ACC112 (cell line): ENCODE measurements around the gene ZFAND4.
A peak's percentile ranks its signal among the peaks of the same experiment; 100 is the strongest.
"Not testable (repeated sequence)": the region's sequence is repeated elsewhere in the genome, so short reads cannot be mapped to it uniquely, and the experiment has no call there.

Experiments used
- H2AFZ ChIP-seq: fragments of 200-600 bp; sonication (generic); one replicate; pipeline ENCODE4 v1.6.0; 2017; ENCODE audit warnings: antibody characterized with exemption, low read length; ENCODE audit not compliant: unreplicated experiment
- H3K27ac ChIP-seq: fragments of 200-600 bp; sonication (generic); 2 replicates; pipeline ENCODE4 v1.5.1; 2014; ENCODE audit warnings: low read depth, mild to moderate bottlenecking, antibody characterized with exemption, low read length, moderate library complexity
- H3K27me3 ChIP-seq: fragments of 200-600 bp; sonication (generic); 2 replicates; pipeline ENCODE4 v1.6.1; 2014; ENCODE audit warnings: mild to moderate bottlenecking, antibody characterized with exemption, low read length, moderate library complexity, mixed read lengths; ENCODE audit not compliant: insufficient read depth
- H3K36me3 ChIP-seq: fragments of 200-600 bp; sonication (generic); 2 replicates; pipeline ENCODE4 v1.6.1; 2016; ENCODE audit warnings: mild to moderate bottlenecking, antibody characterized with exemption, low read length, moderate library complexity, mixed read lengths; ENCODE audit not compliant: insufficient read depth
- H3K4me1 ChIP-seq: fragments of 200-600 bp; sonication (generic); one replicate; pipeline ENCODE4 v1.6.1; 2016; ENCODE audit warnings: low read length, mixed read lengths; ENCODE audit not compliant: insufficient read depth, unreplicated experiment, control insufficient read depth
- H3K4me3 ChIP-seq: fragments of 200-600 bp; sonication (generic); 2 replicates; pipeline ENCODE4 v1.5.1; 2014; ENCODE audit warnings: mild to moderate bottlenecking, low read depth, low read length
- H3K79me2 ChIP-seq: fragments of 200-600 bp; sonication (generic); one replicate; pipeline ENCODE4 v1.6.0; 2016; ENCODE audit warnings: low read length; ENCODE audit not compliant: control insufficient read depth, unreplicated experiment, insufficient read depth

ZFAND4 gene

DNA sequence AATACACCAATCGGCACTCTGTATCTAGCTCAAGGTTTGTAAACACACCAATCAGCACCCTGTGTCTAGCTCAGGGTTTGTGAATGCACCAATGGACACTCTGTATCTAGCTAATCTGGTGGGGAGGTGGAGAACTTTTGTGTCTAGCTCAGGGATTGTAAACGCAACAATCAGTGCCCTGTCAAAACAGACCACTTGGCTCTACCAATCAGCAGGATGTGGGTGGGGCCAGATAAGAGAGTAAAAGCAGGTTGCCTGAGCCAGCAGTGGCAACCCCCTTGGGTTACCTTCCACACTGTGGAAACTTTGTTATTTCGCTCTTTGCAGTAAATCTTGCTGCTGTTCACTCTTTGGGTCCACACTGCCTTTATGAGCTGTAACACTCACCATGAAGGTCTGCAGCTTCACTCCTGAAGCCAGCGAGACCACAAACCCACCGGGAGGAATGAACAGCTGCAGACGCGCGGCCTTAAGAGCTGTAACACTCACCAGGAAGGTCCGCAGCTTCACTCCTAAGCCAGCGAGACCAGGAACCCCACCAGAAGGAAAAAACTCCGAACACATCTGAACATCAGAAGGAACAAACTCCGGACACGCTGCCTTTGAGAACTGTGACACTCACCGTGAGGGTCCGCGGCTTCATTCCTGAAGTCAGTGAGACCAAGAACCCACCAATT, 71.2 kb downstream of the ZFAND4 start:
- not testable (repeated sequence) for H3K27ac ChIP-seq, H3K4me3 ChIP-seq, H3K36me3 ChIP-seq, H2AFZ ChIP-seq, H3K79me2 ChIP-seq, H3K4me1 ChIP-seq
- H3K27me3 ChIP-seq: peaks cover 16% of the 10 kb centered on the region

DNA sequence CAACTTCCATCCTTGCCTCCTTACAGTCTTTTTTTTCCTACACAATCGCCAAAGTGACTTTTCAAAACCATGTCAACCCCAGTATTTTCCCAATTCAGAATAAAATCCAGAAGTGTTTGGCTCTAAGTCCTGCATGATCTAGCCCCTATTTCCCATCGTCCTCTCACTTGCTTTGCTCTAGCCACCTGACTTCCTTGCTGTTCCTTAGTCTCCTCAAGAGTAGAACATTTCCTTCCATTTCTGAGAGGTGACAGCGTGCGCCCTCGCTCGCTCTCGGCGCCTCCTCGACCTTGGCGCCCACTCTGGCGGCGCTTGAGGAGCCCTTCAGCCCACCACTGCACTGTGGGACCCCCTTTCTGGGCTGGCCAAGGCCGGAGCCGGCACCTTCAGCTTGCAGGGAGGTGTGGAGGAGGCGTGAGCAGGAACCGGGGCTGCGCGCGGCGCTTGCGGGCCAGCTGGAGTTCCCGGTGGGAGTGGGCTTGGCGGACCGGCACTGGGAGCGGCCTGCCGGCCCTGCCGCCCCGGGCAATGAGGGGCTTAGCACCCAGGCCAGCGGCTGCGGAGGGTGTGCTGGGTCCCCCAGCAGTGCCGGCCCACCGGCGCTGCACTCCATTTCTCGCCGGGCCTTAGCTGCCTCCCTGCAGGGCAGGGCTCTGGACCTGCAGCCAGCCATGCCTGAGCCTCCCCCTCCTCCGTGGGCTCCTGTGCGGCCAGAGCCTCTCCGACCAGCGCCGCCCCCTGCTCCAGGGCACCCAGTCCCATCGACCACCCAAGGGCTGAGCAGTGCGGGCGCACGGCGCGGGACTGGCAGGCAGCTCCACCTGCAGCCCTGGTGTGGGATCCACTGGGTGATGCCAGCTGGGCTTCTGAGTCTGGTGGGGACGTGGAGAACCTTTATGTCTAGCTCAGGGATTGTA, 72.0 kb downstream of the ZFAND4 start:
- not testable (repeated sequence) for H3K27ac ChIP-seq, H2AFZ ChIP-seq, H3K36me3 ChIP-seq, H3K4me3 ChIP-seq, H3K4me1 ChIP-seq, H3K79me2 ChIP-seq
- H3K27me3 ChIP-seq: peaks cover 16% of the 10 kb centered on the region

DNA sequence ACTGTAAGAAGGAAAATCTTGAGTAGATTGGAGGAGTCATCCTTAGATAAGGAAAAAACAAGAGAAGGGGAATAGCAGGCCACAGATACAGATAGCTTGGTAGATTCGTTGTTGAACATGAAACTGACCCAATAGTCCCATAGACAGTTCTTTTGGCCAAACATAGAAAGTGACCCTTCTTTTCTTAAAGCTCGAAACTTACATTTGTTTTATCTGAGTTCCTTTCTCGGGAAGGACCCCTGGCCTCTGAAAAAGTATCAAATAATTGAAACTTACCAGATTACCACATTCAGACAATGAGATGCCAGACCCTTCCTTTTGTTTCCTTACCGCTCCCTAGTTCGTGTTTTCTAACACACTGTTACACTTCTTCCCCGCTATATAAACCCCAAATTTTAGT, 72.9 kb downstream of the ZFAND4 start:
- Histone ChIP-seq H3K4me1 (no peaks in the 10 kb centered on the region), H3K27ac (no peak overlapping the region), H3K79me2 (no peaks in the 10 kb centered on the region), H3K4me3 (no peak overlapping the region), H3K36me3 (no peaks in the 10 kb centered on the region), H3K27me3 (peaks cover 16% of the 10 kb centered on the region), H2AFZ (no peak overlapping the region)

DNA sequence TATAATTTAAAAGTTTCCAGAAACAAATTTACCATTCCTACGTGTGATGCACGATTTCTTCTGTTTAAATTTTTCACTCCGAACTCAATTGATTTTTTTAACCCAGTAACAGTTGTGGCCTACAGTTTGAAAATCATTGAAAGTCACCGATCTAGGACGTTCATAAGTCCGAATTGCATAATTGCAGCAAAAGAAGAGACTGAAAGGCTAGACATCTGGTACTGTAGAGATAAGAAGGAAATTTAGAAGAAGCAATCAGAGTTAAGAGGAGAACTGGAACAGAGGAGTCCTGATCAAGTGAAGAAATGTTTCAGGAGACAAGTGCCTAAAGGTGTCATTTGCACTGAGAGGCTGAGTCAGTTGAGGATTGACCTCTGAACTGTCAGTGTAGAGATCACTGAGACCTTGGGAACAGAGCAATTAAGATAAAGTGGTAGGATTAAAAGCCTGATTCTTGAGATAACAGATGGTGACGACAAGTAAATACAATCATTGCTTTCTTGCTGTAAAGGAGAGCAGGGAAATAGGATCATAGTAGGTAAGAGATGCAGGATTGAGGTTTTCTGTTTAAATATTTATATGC, 73.5 kb downstream of the ZFAND4 start:
- H3K4me1 ChIP-seq: no peaks in the 10 kb centered on the region
- H2AFZ ChIP-seq: no peak overlapping the region
- H3K27me3 ChIP-seq: peaks cover 16% of the 10 kb centered on the region
- no peaks in the 10 kb centered on the region for H3K79me2 ChIP-seq
- no peaks in the 10 kb centered on the region for H3K36me3 ChIP-seq
- no peak overlapping the region for H3K27ac ChIP-seq
- H3K4me3 ChIP-seq: no peak overlapping the region

DNA sequence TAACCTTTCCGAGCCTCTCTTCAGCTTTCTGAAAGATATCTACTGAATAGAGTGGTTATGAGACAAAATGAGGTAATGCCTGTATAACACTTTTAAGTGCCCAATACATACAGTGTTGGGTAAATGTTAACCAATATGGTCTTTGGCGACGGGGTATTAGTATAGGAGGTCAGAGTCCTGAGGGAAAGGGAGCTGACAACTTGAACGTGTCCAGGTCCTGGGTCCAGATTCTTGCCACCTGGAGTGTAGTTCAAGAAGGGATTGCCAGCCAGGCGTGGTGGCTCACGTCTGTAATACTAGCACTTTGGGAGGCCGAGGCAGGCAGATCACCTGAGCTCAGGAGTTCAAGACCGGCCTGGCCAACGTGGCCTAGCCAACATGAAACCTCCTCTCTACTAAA, 76.0 kb downstream of the ZFAND4 start:
- H3K4me3 ChIP-seq: no peak overlapping the region
- no peaks in the 10 kb centered on the region for H3K79me2 ChIP-seq
- H3K27ac ChIP-seq: no peak overlapping the region
- H3K27me3 ChIP-seq: peaks cover 16% of the 10 kb centered on the region
- peaks cover 8% of the 10 kb centered on the region for H3K4me1 ChIP-seq
- no peak overlapping the region for H2AFZ ChIP-seq
- H3K36me3 ChIP-seq: no peaks in the 10 kb centered on the region

DNA sequence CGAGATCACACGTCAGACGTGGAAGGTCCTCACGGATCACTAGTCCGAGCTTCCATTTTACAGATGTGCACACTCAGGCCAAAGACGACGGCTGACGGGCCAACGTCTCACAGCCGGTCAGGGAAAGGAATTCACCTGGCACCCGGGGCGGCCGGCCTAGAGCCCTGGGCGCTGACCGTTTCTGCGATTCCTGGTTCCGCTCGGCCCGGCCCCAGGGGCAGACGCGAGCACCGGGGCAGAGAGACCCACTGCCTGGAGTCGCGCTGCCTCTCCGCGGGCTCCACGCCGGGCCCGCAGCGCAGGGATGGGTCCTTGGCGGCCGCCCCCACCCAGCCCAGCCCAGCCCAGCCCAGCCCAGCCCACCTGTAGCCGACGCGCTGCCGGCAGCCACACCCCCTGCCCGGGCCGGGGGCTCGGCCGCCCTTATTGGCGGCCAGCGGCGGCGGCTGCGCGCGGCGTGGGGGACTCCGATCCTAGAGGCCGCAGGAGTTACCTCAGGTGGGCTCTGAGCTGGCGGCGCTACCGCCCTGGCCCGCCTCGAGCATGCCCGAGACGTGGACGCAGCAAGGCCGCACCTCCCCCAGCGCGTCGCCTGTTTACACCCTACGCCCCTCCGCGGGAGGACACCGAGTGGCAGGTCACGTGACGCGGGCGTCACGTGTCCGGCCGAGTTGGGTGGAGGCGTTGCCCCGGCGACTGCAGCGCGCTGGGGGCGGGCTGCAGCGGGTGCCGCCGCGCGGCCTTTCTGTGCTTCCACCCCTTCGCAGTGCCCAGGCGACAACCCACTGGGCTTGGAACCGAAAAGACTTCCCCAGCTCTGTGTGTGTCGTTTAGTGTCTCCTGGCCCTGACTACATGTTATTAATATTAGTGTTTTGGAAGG, 78.1 kb downstream of the ZFAND4 start:
- peaks cover 8% of the 10 kb centered on the region for H3K4me1 ChIP-seq
- H3K36me3 ChIP-seq: no peaks in the 10 kb centered on the region
- H3K4me3 ChIP-seq: peak overlapping the region; percentile 79
- H3K27me3 ChIP-seq: peaks cover 5% of the 10 kb centered on the region
- H3K79me2 ChIP-seq: no peaks in the 10 kb centered on the region
- no peak overlapping the region for H3K27ac ChIP-seq
- peak overlapping the region; percentile 100 for H2AFZ ChIP-seq

DNA sequence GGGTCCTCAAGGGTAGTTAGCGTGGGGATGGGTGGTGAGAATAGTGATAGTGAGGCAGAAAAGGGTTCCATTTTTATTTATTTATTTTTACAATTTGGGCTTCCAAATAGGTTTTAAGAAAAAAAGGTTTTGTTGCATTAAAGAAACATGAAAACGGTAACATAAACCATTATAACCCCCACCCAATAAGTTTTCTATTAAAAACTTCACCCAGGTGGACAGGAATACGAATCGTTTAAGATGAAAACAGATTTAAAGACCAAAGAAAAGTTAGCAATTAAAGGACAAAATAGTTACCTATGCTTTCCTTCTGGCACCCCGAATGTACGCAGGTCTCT, 78.7 kb downstream of the ZFAND4 start:
- no peaks in the 10 kb centered on the region for H3K36me3 ChIP-seq
- peak overlapping the region; percentile 58 for H2AFZ ChIP-seq

DNA sequence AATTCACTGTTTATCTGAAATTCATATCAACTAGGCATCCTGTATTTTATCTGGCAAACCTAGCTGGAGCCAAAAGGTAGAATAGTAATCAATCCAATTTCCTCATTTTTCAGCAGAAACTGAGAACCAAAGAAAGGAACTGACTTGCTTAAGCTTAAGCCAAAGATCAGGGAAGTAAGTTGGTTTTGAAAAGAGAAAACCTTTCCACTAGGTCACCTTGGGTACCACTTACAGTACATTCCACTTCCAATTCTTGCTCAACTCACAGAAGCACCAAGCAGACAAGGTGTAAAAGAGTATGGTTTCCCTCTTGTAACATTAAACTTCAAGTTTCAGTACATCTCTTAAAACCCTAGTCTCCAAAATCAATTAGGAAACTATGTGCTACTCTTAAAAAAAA, 79.6 kb downstream of the ZFAND4 start:
- H2AFZ ChIP-seq: no peak overlapping the region
- no peaks in the 10 kb centered on the region for H3K27me3 ChIP-seq
- peaks cover 8% of the 10 kb centered on the region for H3K4me1 ChIP-seq
- H3K27ac ChIP-seq: no peak overlapping the region
- H3K4me3 ChIP-seq: peak overlapping the region; percentile 79; the same call in 1 of the 2 replicates
- H3K36me3 ChIP-seq: no peaks in the 10 kb centered on the region
- no peaks in the 10 kb centered on the region for H3K79me2 ChIP-seq

More for the DNA sequence above, 78.7 kb downstream of the ZFAND4 start:
- peaks cover 8% of the 10 kb centered on the region for H3K4me1 ChIP-seq
- H3K4me3 ChIP-seq: peak overlapping the region; percentile 79
- no peaks in the 10 kb centered on the region for H3K79me2 ChIP-seq
- H3K27ac ChIP-seq: no peak overlapping the region
- H3K27me3 ChIP-seq: no peaks in the 10 kb centered on the region

DNA sequence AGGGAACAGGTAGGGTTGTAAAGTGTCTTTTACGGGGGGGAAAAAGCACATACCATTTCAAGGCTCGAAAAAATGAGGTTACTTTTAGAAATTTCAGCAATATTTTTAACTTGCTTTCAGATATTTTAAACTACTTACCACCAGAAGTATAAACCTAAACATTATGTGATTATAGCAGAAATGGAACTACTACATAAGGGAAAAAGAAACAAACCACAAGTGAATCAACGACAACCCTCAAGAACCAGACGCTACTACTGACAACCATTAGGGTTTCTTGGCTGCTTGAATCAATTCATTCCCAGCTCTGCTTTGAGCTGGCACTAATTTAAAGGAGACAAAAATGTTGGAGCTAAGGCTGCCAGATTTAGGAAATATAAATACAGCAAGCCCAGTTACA, 80.1 kb downstream of the ZFAND4 start:
- no peaks in the 10 kb centered on the region for H3K79me2 ChIP-seq
- no peak overlapping the region for H3K27ac ChIP-seq
- no peaks in the 10 kb centered on the region for H3K27me3 ChIP-seq
- H3K36me3 ChIP-seq: no peaks in the 10 kb centered on the region
- no peak overlapping the region for H3K4me3 ChIP-seq
- H2AFZ ChIP-seq: no peak overlapping the region
- peaks cover 8% of the 10 kb centered on the region for H3K4me1 ChIP-seq

DNA sequence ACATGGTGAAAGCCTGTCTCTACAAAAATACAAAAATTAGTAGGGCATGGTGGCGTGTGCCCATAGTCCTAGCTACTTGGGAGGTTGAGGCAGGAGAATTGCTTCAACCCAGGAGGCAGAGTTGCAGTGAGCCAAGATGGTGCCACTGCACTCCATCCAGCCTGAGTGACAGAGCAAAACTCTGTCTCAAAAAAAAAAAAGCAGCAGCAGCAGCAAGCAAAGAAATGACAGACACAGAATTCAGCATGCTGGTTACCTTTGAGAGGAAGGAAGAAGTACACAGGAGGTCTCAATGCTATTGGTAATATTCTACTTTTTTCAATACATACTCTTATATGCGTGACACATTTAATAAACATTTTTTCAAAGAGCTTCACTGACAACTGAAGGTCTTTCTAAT, 81.3 kb downstream of the ZFAND4 start:
- H3K27me3 ChIP-seq: no peaks in the 10 kb centered on the region
- H3K27ac ChIP-seq: no peak overlapping the region
- H3K79me2 ChIP-seq: no peaks in the 10 kb centered on the region
- H2AFZ ChIP-seq: no peak overlapping the region
- H3K4me3 ChIP-seq: no peak overlapping the region
- peaks cover 8% of the 10 kb centered on the region for H3K4me1 ChIP-seq
- H3K36me3 ChIP-seq: no peaks in the 10 kb centered on the region
